Ramos (cell line): ENCODE measurements around the gene GPAT3.
"Not testable (repeated sequence)": the region's sequence is repeated elsewhere in the genome, so short reads cannot be mapped to it uniquely, and the experiment has no call there.

Source experiments
- in situ Hi-C: fragments of 300-500 bp; cut with MboI; formaldehyde crosslinking; loops from one replicate; pipeline ENCODE4 v1.14.3; 2022; ENCODE audit warnings: low sequenced_read_pairs; ENCODE audit not compliant: unreplicated experiment

GPAT3 gene

GRCh38 chr4:83535520-83536361, at the start of gene GPAT3:
Gene GPAT3 (plus strand): TSS chr4:83536108. CDS start chr4:83536623, 515 bp downstream.
- in situ Hi-C loops: no loop called here

DNA sequence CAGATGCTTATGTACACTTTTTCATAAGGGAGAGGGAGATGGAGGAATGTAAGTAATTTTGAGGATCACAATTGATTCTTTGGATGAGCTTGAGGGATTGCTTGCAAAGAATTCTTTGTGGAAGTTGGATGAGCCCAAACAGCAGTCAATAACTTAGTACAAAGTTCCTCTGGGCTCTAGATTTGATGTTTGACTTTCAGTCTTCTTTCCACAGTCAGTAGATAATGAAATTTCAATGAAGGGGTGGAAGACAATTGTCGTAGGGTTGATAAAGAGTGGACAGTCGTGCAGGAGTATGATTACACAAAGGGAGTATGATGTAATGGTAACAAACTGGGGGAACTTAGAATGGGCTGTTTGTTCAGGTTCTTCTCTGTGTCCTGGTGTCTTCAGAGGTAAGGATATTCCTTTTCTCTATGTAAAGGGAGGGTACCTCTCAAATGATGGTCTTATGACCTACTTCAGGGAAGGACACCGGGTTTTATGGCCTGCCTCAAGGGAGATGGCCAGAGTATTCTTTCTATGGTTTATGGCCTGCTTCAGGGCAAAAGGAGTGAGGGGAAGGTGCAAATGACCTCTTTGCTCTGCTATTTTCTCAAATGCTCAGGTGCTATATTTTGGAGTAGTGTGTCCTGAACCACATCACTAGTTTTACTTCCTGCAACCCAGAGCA, 49.3 kb upstream of the GPAT3 start:
- in situ Hi-C loops: no loop called here

- in situ Hi-C loops: no loop called here
Measured at GRCh38 chr4:83489711-83490326, 46.1 kb upstream of the GPAT3 start.

DNA sequence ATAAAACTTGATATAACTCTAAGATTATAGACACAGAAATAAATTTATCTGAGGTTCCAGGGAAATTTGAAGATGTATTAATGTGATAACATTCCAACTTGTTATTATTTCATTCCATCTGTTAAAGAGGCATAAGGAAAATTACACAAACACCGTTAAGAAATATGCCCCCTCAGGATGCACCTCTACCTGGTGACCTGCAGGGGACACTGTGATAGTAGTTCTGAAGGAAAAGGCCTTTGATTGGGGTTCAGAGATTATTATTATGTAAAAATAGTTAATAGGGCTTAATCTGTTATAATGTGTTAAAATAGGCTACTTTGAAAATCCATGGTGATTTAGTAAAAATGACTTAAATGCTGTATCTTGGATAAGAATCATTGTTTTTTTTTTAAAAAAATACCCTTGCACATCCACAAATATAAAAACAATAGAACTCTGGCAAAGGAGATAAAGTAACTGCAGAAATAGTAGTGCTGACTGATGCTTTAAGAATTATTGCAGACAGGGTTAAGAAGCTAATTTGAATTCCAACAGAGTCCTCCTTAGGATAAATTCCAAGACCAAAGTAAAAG, 44.9 kb upstream of the GPAT3 start:
- in situ Hi-C loops: no loop called here

- in situ Hi-C loops: not testable (repeated sequence)
Measured at GRCh38 chr4:83496085-83496917, 39.6 kb upstream of the GPAT3 start.

DNA sequence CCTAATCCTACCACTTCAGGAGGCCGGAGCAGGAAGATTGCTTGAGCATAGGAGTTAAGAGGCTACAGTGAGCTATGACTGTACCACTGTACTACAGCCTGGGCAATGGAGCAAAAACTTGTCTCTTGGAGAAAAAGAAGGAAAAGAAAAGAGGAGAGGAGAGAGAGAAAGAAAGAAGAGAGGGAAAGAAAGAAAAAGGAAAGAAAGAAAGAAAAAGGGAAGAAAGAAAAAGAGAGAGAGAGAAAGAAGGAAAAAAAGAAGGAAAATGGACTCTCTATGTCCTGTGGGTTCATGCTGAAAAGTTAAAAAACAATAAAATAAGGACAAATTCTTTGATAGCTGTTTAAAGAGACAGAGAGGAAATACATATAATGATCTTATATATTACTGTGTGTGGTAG, 37.7 kb upstream of the GPAT3 start:
- in situ Hi-C loops: no loop called here

DNA sequence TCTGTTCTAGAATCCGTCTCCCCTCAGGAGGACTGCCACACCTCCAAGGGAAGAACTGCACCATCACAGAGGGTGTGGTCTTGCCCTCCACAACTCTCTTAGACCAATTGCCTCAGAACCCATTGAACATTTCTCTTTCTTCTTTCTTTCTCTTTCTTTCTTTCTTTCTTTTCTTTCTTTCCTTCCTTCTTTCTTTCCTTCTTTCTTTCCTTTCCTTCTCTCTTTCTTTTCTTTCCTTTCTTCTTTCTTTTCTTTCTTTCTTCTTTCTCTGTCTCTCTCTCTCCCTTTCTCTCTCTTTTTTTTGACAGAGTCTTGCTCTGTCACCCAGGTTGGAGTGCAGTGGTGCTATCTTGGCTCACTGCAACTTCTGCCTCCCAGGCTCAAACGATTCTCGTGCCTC, 34.2 kb upstream of the GPAT3 start:
- in situ Hi-C loops: not testable (repeated sequence)

- in situ Hi-C loops: no loop called here
Measured at GRCh38 chr4:83503974-83504373, 31.9 kb upstream of the GPAT3 start.

DNA sequence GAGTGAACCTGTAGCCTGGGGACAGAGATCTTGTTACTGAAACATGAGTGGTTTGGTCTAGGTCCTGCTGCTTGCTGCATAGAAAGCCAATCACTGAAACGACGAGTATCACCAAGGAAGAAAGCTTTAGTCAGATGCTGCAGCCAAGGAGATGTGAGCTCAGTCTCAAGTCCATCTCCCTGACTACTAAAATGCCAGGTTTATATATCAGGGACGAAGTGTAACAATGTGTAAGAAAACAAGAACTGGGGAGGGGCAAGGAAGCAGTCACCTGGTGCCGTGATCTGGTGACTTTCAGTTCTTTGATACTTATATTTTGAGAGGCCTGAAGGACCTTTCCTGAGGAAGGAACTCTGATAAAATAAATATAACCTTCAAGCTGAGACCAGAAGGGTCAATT, 31.4 kb upstream of the GPAT3 start:
- in situ Hi-C loops: no loop called here

GRCh38 chr4:83504996-83505395, 30.9 kb upstream of the GPAT3 start:
- in situ Hi-C loops: no loop called here

- in situ Hi-C loops: not testable (repeated sequence)
Measured at GRCh38 chr4:83509156-83509585, 26.7 kb upstream of the GPAT3 start.

GRCh38 chr4:83510442-83510841, 25.5 kb upstream of the GPAT3 start:
- in situ Hi-C loops: loop anchor here (10.0 kb wide), 1 partner anchor 124 kb away; no protein-coding TSS in a partner anchor

DNA sequence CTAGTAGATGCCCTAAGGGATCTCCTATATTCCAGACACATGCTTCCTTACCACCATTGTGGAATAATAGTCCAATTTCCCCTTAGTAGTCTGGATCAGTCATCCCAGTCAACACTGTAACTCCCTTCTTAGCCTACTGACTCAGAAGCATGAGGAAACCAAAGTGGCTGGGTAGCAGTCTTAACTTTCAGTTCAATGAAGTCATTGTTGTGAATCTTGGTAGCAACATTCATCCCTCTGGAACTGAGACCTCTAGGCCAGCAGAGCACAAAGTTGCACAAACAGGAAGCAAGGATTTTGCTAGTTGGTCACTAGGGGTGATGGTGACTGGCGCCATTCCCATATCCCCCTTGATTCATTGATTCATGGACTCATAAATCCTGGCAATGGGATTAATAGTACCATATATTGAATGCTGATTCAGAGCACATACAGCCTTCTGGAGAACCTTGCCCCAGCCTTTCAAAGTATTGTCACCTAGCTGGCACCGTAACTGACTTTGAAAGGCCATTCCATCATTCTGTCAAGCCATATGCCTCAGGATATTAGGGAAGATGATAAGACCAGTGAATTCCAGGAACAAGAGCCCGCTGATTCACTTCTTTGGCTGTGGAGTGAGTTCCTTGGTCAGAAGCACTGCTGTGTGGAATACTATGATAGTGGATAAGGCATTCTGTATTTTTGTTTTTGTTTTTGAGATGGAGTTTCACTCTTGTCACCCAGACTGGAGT, 19.7 kb upstream of the GPAT3 start:
- in situ Hi-C loops: loop anchor here (10.0 kb wide), 1 partner anchor 119 kb away; no protein-coding TSS in a partner anchor

DNA sequence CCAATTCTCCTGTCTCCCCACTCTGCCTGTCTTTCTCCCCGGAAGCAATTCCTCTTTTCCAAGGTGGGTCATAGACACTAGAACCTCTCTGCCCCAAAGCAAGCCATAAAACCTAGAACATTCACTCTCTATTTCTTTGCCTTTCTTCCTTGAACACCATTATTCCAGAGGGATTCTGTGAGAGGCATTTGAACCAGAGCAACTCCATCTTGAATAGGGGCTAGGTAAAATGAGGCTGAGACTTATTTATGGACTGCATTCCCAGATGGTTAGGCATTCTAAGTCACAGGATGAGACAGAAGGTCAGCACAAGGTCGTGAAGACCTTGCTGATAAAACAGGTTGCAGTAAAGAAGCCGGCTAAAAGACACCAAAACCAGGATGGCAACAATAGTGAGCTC, 13.7 kb upstream of the GPAT3 start:
- in situ Hi-C loops: no loop called here

DNA sequence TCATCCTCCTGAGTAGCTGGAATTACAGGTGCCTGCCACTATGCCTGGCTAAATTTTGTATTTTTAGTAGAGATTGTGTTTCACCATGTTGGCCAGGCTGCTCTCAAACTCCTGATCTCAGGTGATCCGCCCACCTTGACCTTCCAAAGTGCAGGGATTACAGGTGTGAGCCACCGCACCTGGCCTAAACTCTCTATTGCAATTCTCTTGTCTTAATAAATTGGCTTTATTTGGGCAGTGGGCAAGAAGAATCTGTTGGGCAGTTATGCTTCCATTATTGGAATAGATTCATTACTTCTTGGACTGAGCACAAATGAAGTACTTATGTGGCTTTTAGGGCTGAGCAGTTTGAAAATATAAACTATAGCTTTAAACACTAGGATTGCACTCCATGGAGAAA, 8.2 kb upstream of the GPAT3 start:
- in situ Hi-C loops: no loop called here

- in situ Hi-C loops: no loop called here
Measured at GRCh38 chr4:83536362-83537272, 709 bp downstream of the GPAT3 start.

GRCh38 chr4:83542225-83542624, 6.3 kb downstream of the GPAT3 start:
- in situ Hi-C loops: no loop called here

DNA sequence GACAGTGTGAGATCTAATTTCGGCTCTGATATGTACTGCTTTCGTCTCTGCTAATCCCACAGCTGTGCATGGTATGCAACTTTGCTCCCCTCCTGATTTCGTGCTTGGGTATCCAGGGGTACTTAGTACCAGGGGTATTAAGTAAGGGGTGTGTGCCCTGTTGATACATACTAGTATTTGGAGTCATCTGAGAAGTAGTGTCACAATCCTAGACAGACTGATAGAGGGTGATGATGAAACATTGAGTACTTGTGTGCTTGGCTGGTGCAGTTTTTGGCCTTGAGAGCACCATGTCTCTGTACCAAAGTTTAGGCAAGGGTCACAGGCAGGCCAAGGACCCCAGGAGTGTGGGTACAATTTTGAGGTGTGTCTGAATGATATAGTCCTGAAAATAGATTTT, 10.9 kb downstream of the GPAT3 start:
- in situ Hi-C loops: no loop called here
